Epithelial cell of proximal tubule (primary cell): ENCODE data around the gene ERF. TPM values are rescaled to one million over a fixed set of nuclear protein-coding genes. Genes with fewer than 3 reads are reported as not detected.
A peak's percentile ranks its signal among the peaks of the same experiment; 100 is the strongest.

Experiments
- DNase-seq: peaks from one replicate; pipeline ENCODE4 v3.0.0-alpha.2; 2011; ENCODE audit warnings: low read depth
- H3K4me3 ChIP-seq: 2 replicates; pipeline ENCODE4 v1.5.1; 2011; ENCODE audit warnings: low read depth, mild to moderate bottlenecking, low read length
- CTCF ChIP-seq: conservative IDR thresholded peaks from 2 replicates; pipeline ENCODE4 v1.5.1; 2012; ENCODE audit warnings: low read depth, mild to moderate bottlenecking, low read length
- total RNA-seq: library from RNA; depleted of rRNA; stranded (reverse); fragments of >200 nt; gene quantifications from 2 replicates; pipeline ENCODE4 v1.2.3, GENCODE V29; 2015

ERF gene
- total RNA-seq, 1 donor from 2014 or later, result 36.3 TPM

GRCh38 chr19:42283188-42284065 is 28.5 kb upstream of the ERF start:
- no peak for DNase-seq
- TF ChIP-seq CTCF, result no peak
- H3K4me3 ChIP-seq, result peak overlapping the region; percentile 53

- no peak for TF ChIP-seq CTCF
- peak overlapping the region; percentile 53 for H3K4me3 ChIP-seq
- DNase-seq, result no peak
Measured at GRCh38 chr19:42282819-42283187, 27.9 kb upstream of the ERF start.

GRCh38 chr19:42281827-42282762 is 27.2 kb upstream of the ERF start:
- peak overlapping the region; percentile 71 for H3K4me3 ChIP-seq
- no peak for DNase-seq
- TF ChIP-seq CTCF, result no peak

GRCh38 chr19:42281146-42281826 is 26.4 kb upstream of the ERF start:
- no peak for DNase-seq
- H3K4me3 ChIP-seq, result peak overlapping the region; percentile 71
- TF ChIP-seq CTCF, result no peak

GRCh38 chr19:42280815-42281145 is 25.9 kb upstream of the ERF start:
- DNase-seq, result no peak
- peak overlapping the region; percentile 71 for H3K4me3 ChIP-seq
- TF ChIP-seq CTCF, result no peak

GRCh38 chr19:42279902-42280814 is 25.2 kb upstream of the ERF start:
- TF ChIP-seq CTCF, result peak; percentile 81
- peak overlapping the region; percentile 71 for H3K4me3 ChIP-seq
- no peak for DNase-seq
